ENCODE data around the gene KAT2B. TPM values are rescaled to one million over a fixed set of nuclear protein-coding genes. Genes with fewer than 3 reads are reported as not detected.

The KAT2B gene
- total RNA-seq, 4 donors from 2014 or later, result 57.2 to 122 (median 74.9) TPM

DNA sequence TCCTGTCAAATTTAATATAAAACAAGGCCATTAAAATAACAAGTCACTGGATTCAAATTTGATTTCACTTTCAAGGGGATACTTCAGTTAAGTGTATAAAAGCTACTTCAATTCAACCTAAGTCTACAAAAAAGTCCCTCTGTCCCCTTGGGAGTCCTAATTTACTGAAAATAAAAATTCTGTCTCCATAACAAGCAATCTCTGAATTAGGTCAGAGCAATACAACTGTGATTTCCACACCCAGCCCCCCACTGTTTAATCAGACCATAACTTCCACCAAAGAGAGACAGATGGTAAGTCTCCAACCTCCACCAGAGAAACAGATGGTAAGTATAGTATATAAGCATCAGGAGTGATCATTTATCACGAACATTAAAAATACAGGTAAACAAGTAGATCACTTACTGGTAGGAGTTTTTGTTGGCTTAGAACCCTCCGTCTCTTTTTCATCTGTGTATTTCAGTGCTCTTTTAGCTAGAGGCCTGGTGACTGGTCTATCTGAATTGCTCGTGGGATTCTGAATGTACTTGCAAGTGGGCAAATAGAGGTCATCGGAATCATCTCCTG is 133.7 kb downstream of the KAT2B start:
- WGBS, 2 donors, result 87 to 90% methylated on average over 4 of the region's 4 CpGs
- Histone ChIP-seq H3K9me3 (no peaks in the 10 kb centered on the region), H3K27ac (no peak overlapping the region), H3K36me3 (no peaks in the 10 kb centered on the region), H3K4me1 (no peaks in the 10 kb centered on the region), H3K27me3 (no peaks in the 10 kb centered on the region), H3K4me3 (replicated peaks in 1 of 3) (no peak overlapping the region)
- TF ChIP-seq POLR2A (IDR thresholded peaks at IDR 0.05) (no peak), CTCF (IDR thresholded peaks at IDR 0.05) (no peak)
- DNase-seq, result no peak
- intact Hi-C loops (cut with DNase I), result no loop called here

- peaks cover 0 to 6% of the 10 kb centered on the region in 2 donors for H3K4me1 ChIP-seq
- intact Hi-C loops (cut with DNase I), result no loop called here
- 91 to 92% methylated on average over 3 of the region's 3 CpGs for WGBS, 2 donors
- no peak overlapping the region for H3K27ac ChIP-seq
- no peak for DNase-seq
- no peaks in the 10 kb centered on the region for H3K9me3 ChIP-seq
- TF ChIP-seq POLR2A (IDR thresholded peaks at IDR 0.05) (no peak), CTCF (IDR thresholded peaks at IDR 0.05) (no peak)
- H3K27me3 ChIP-seq, result no peaks in the 10 kb centered on the region
- H3K36me3 ChIP-seq, result no peaks in the 10 kb centered on the region
- no peak overlapping the region for H3K4me3 ChIP-seq (replicated peaks in 1 of 3)
These were observed 141.0 kb downstream of the KAT2B start for GRCh38 chr3:20181276-20181675.

- Histone ChIP-seq H3K4me1 (peaks cover 4 to 12% of the 10 kb centered on the region in 2 donors), H3K27ac (no peak overlapping the region), H3K4me3 (replicated peaks in 1 of 3) (no peak overlapping the region), H3K27me3 (no peaks in the 10 kb centered on the region), H3K36me3 (no peaks in the 10 kb centered on the region), H3K9me3 (no peaks in the 10 kb centered on the region)
- 92 to 98% methylated on average over 4 of the region's 4 CpGs for WGBS, 2 donors
- TF ChIP-seq POLR2A (IDR thresholded peaks at IDR 0.05) (no peak), CTCF (IDR thresholded peaks at IDR 0.05) (no peak)
- intact Hi-C loops (cut with DNase I), result no loop called here
- no peak for DNase-seq
These were observed 142.0 kb downstream of the KAT2B start for GRCh38 chr3:20182206-20182605.

GRCh38 chr3:20185331-20185678 is 145.1 kb downstream of the KAT2B start:
- no peak for TF ChIP-seq CTCF (IDR thresholded peaks at IDR 0.05)
- TF ChIP-seq POLR2A (IDR thresholded peaks at IDR 0.05), result no peak
- Histone ChIP-seq H3K4me1 (peaks cover 8 to 16% of the 10 kb centered on the region in 2 donors), H3K9me3 (no peaks in the 10 kb centered on the region), H3K27ac (no peak overlapping the region), H3K36me3 (no peaks in the 10 kb centered on the region), H3K27me3 (no peaks in the 10 kb centered on the region), H3K4me3 (replicated peaks in 1 of 3) (peak overlapping the region in 2 of 3 donors; percentile 32 to 54)
- DNase-seq, result no peak
- intact Hi-C loops (cut with DNase I), result loop anchor here (5.0 kb wide), 1 partner anchor 238 kb away; the partner anchor contains the start of gene RAB5A
- 6 to 8% methylated on average over 12 of the region's 12 CpGs for WGBS, 2 donors

GRCh38 chr3:20185679-20186599 is 145.7 kb downstream of the KAT2B start, which contains the start of gene SGO1:
TSS of gene SGO1 (minus strand) at chr3:20186206. CDS start at chr3:20184027, 2,179 bp downstream.
- intact Hi-C loops (cut with DNase I), result loop anchor here (5.0 kb wide), 1 partner anchor 239 kb away; the partner anchor contains the start of gene RAB5A
- H3K9me3 ChIP-seq, result no peaks in the 10 kb centered on the region
- H3K4me1 ChIP-seq, result peaks cover 8 to 16% of the 10 kb centered on the region in 2 donors
- no peaks in the 10 kb centered on the region for H3K36me3 ChIP-seq
- peak within 1 kb of the TSS; percentile 92 for H3K27ac ChIP-seq
- WGBS, 2 donors, result 0 to 1% methylated on average over 44 to 50 of the region's 65 CpGs
- no peaks in the 10 kb centered on the region for H3K27me3 ChIP-seq
- peak within 1 kb of the TSS; percentile 32 to 85 (median 54) for H3K4me3 ChIP-seq (replicated peaks in 1 of 3)
- peak; percentile 100 for DNase-seq
- TF ChIP-seq POLR2A (IDR thresholded peaks at IDR 0.05), result peak in 1 of 2 donors; percentile 88
- peak in 2 of 6 experiments; percentile 19 to 25 for TF ChIP-seq CTCF (IDR thresholded peaks at IDR 0.05)

All from thyroid gland (tissue), 4 donors.